GM12891 (cell line): Measurements from ENCODE around the gene SEPTIN3.

Experiments
- POLR2A ChIP-seq: IDR thresholded peaks from 2 replicates; pipeline ENCODE4 v1.6.1; 2011; ENCODE audit warnings: low read depth, low read length, control low read depth
- POLR2AphosphoS5 ChIP-seq: IDR thresholded peaks from 2 replicates; pipeline ENCODE4 v1.6.1; 2011; ENCODE audit warnings: low read depth, low read length, control low read depth

DNA sequence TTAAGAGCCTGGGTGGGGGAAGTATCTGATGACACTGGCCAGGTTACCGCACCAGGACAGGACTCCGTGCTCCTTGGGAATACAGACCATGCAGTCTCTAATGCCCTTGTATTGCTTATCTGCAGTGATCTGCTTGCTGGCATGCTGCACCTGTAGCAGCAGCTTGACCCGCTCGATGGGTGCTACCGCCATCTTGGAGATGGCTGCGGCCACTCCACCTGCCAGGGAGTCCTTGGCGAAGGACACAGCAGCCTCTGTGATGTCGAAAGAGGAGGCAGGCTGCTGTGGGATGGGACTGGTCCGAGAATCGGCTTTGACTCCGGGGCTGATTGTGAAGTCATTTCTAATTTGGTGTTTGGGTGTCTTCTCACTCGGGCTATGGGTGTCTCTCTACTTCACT is 32.5 kb downstream of the SEPTIN3 start:
- TF ChIP-seq POLR2AphosphoS5 (no peak), POLR2A (no peak)
